WERI-Rb-1 (cell line): Measurements from ENCODE around the gene ELL2.
"Not testable (repeated sequence)": the region's sequence is repeated elsewhere in the genome, so short reads cannot be mapped to it uniquely, and the experiment has no call there.

Experiments
- DNase-seq: peaks from one replicate; pipeline ENCODE4 v3.0.0-alpha.2; 2020
- H3K27ac ChIP-seq: fragments of 250-450 bp; sonication (Bioruptor Pico); 2 replicates; pipeline ENCODE4 v1.5.1; 2020; ENCODE audit warnings: mild to moderate bottlenecking, moderate library complexity
- H3K27me3 ChIP-seq: fragments of 250-450 bp; sonication (Bioruptor Pico); 2 replicates; pipeline ENCODE4 v1.5.1; 2021; ENCODE audit warnings: mild to moderate bottlenecking, low read depth, moderate library complexity; ENCODE audit not compliant: insufficient read depth, severe bottlenecking
- H3K36me3 ChIP-seq: fragments of 250-450 bp; sonication (Bioruptor Pico); 2 replicates; pipeline ENCODE4 v1.5.1; 2020; ENCODE audit warnings: mild to moderate bottlenecking, moderate library complexity
- H3K4me3 ChIP-seq: 2 replicates; pipeline ENCODE4 v1.5.1; 2011; ENCODE audit warnings: low read depth, mild to moderate bottlenecking, control low read depth, low read length
- H3K9me3 ChIP-seq: fragments of 250-450 bp; sonication (Bioruptor Pico); 2 replicates; pipeline ENCODE4 v1.5.1; 2021; ENCODE audit warnings: mild to moderate bottlenecking, moderate library complexity; ENCODE audit not compliant: severe bottlenecking
- CTCF ChIP-seq: IDR thresholded peaks from 2 replicates; pipeline ENCODE4 v1.5.1; 2011; ENCODE audit warnings: low read depth, mild to moderate bottlenecking, control low read depth, inconsistent platforms, low read length

Gene ELL2

GRCh38 chr5:95932941-95933340 lies 28.7 kb downstream of the ELL2 start:
- Histone ChIP-seq H3K27ac (no peak overlapping the region), H3K27me3 (no peaks in the 10 kb centered on the region), H3K9me3 (no peaks in the 10 kb centered on the region), H3K36me3 (no peaks in the 10 kb centered on the region), H3K4me3 (no peak overlapping the region)
- TF ChIP-seq CTCF: no peak
- no peak for DNase-seq

- H3K4me3 ChIP-seq: no peak overlapping the region
- H3K27me3 ChIP-seq: no peaks in the 10 kb centered on the region
- no peaks in the 10 kb centered on the region for H3K36me3 ChIP-seq
- no peak for DNase-seq
- TF ChIP-seq CTCF: no peak
- H3K9me3 ChIP-seq: no peaks in the 10 kb centered on the region
- no peak overlapping the region for H3K27ac ChIP-seq
These were observed 30.4 kb downstream of the ELL2 start for GRCh38 chr5:95931079-95931833.

DNA sequence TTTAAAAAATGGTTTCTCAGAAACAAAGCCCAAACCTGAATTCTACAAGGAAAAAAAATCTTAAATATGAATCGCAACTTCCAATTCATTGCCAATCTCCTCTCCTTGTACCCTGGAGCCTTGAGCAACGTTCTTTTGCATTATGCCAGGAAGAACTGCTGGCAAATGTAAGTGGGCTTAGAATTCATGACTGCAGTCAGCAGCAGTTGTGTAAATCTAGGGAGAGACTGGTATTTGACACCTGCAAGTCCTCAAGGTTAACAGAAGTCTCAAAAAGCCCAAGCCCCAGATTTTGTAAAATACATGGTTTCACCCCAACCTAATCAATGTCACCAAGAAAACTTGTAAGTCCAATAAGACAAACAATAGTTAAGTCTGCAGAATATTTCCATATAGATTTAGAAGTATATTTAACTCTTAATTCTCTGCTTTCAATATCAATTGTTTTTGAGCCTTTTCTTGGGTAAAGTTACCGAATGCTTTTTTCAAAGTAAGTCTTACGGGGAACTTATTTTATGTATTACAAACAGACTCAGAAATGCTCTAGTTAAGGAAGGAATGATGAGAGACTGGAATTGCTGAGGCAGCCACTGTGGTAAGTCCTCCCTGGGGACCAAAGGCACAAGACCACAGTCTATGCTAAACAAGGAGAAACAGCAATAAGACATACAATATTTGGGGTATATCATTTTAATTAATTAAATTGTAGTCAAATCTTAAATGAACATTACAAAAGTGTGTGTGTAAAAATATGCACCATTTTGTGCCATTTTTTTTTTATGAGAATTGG lies 31.3 kb downstream of the ELL2 start:
- H3K36me3 ChIP-seq: no peaks in the 10 kb centered on the region
- TF ChIP-seq CTCF: no peak
- no peak overlapping the region for H3K4me3 ChIP-seq
- H3K9me3 ChIP-seq: no peaks in the 10 kb centered on the region
- no peak overlapping the region for H3K27ac ChIP-seq
- no peaks in the 10 kb centered on the region for H3K27me3 ChIP-seq
- no peak for DNase-seq

DNA sequence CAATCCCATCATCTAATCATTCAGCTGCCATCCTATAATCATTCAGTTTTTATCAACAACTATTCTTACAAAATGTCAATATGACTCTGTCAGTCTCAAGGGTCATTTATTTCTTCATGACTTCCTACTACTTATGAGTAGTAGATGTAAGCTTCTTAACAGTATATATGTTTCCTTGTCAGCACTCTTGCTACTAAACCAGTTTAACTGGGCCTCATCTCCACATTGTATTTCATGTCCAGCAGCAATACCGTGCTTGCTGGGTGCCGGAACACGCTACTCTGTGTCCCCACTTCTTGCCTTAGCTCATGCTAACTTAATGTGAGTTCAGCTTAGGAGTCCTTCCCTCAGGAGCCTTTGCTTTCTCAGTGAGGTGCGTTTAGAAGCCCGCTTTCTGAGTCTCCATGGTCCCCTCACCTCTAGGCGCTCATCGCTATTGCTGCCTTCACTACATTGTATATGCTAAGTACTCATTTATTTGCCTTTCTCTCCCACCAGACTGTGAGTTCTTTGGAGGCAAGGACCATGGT lies 32.9 kb downstream of the ELL2 start:
- Histone ChIP-seq H3K36me3 (no peaks in the 10 kb centered on the region), H3K9me3 (no peaks in the 10 kb centered on the region), H3K4me3 (no peak overlapping the region), H3K27ac (no peak overlapping the region), H3K27me3 (no peaks in the 10 kb centered on the region)
- TF ChIP-seq CTCF: no peak
- no peak for DNase-seq

DNA sequence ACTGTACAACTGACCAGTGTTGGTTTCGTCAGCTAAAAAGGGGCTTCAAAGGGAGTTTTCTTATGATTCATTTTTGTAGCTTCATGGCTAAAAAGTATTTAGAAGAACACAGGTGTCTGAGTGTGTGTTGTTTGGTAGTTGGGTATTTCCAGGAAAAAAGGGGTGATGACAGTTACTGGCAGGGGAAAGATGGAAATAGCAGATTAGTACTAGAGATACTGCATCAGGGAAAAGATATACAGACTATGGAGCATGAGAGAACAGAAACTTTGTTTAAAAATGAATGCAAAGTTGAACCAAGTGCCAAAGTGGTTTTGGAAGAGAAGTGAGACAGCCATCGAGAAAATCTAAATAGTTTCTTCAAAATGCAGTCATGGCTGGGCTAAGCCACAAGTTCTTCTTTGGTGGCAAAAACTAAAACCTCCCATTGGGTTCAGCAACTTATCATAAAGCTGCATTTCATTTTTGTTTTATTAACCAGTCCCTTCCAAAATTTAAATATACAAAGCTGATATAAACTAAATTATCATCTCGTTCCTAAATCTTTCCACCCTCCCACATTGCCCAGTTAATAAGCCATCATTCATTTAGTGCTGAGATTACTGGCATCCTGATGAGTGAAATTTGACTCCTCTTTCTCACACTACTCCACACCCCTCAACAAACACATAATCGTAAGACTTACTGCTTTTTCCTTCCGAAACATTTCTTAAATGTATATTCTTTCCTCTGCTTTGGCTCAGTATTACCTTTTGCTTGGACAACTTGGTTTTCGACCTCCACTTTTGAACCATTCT lies 33.5 kb downstream of the ELL2 start:
- no peak for TF ChIP-seq CTCF
- no peaks in the 10 kb centered on the region for H3K36me3 ChIP-seq
- no peak for DNase-seq
- no peak overlapping the region for H3K4me3 ChIP-seq
- H3K27me3 ChIP-seq: no peaks in the 10 kb centered on the region
- H3K27ac ChIP-seq: no peak overlapping the region
- no peaks in the 10 kb centered on the region for H3K9me3 ChIP-seq

- H3K27ac ChIP-seq, DNase-seq, H3K36me3 ChIP-seq, H3K27me3 ChIP-seq, H3K9me3 ChIP-seq, H3K4me3 ChIP-seq: not testable (repeated sequence)
These were observed 34.4 kb downstream of the ELL2 start for GRCh38 chr5:95927300-95927699.
